Measurements from ENCODE around the gene WASHC4. TPM values are rescaled to one million over a fixed set of nuclear protein-coding genes. Genes with fewer than 3 reads are reported as not detected.
"Not testable (repeated sequence)": the region's sequence is repeated elsewhere in the genome, so short reads cannot be mapped to it uniquely, and the experiment has no call there.

WASHC4 gene
- total RNA-seq, 1 donor from 2014 or later, result 169 TPM

DNA sequence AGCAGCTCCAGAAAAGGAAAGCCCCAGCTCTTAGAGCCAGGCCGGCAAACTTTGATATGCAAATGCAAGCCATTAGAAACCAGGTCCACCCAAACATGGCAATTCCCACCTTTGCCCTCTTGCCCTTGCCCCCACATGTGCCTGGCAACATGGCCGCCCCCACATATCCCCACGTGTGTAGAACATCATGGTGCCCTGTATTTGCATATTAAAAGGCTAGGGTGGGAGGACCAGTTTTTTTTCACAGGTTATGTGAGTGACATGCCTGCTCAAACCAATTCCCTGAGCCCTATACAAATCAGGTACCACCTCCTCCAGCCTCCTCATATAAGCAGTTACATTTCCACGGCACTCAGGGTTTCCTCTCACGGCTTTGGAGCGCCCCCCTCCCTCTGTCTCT is 17.2 kb upstream of the WASHC4 start:
- no peak for DNase-seq (ENCODE audit: low read depth)

GRCh38 chr12:105091476-105092206 is 15.9 kb upstream of the WASHC4 start:
- DNase-seq (ENCODE audit: low read depth), result no peak

DNA sequence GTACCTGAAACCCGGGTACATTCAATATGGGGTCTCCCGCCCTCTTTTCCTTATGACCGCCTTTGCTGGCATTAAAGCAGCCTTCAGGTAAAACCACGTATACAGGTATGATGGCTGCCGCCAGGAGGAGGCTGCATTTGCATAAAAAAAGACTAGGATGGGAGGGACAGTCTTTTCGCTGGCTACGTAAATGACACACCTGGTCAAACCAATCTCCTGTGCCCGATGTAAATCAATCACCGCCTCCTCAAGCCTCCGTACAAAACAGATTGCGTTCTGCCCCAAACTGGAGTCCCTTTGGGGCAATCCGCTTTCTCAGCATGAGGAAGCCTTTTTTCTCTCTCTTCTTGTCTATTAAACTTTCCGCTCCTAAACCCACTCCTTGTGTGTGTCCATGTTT is 15.2 kb upstream of the WASHC4 start:
- DNase-seq (ENCODE audit: low read depth), result no peak

DNA sequence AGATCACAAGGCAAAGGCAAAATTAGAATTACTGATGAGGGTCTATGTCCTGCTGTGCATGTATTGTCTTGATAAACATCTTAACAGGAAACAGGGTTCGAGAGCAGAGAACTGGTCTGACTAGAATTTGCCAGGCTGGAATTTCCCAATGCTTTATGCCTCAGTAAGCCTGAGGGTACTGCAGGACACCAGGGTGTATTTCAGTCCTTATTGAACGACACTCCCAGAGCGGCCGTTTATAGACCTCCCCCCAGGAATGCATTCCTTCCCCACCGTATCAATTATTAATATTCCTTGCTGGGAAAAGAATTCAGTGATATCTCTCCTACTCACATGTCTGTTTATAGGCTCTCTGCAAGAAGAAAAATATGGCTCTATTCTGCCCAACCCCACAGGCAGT is 12.2 kb upstream of the WASHC4 start:
- not testable (repeated sequence) for DNase-seq (ENCODE audit: low read depth)

- no peak for DNase-seq (ENCODE audit: low read depth)
Measured at GRCh38 chr12:105099356-105099755, 8.2 kb upstream of the WASHC4 start.

GRCh38 chr12:105100207-105100985 is 7.1 kb upstream of the WASHC4 start:
- peak; percentile 68 for DNase-seq (ENCODE audit: low read depth)

- DNase-seq (ENCODE audit: low read depth), result peak; percentile 51
Measured at GRCh38 chr12:105100998-105101397, 6.5 kb upstream of the WASHC4 start.

DNA sequence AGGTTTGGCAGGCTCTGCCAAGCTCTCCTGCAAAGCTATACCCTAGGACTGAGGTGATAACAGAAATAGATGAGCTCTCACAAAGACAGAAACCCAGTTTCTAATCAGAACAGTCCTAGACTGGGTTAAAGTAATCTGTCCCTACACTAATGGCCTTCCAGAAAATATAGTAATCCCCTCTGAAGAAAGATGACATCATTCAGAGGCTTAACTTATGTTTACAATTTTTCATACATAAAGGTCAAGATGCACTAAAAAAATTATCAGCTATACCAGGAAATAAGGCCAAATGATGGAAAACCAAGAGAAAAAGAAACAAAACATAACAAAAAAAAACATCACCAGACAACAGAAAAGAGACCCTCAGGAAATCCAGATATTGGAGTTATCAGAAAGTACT is 4.9 kb upstream of the WASHC4 start:
- DNase-seq (ENCODE audit: low read depth), result no peak

DNA sequence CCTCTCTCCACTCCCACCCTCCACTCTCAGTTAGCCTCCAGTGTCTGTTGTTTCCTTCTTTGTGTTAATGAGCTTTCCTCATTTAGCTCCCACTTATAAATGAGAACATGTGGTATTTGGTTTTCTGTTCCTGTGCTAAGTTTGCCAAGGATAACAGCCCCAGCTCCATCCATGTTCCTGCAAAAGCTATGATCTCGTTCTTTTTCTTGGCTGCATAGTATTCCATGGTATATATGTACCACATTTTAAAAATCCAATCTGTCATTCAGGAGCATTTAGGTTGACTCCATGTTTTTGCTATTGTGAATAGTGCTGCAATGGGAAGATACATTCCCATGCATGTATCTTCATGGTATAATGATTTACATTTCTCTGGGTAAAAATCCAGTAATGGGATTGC is 2.8 kb upstream of the WASHC4 start:
- no peak for DNase-seq (ENCODE audit: low read depth)

GRCh38 chr12:105106621-105107020 is 910 bp upstream of the WASHC4 start:
- peak; percentile 33 for DNase-seq (ENCODE audit: low read depth)

GRCh38 chr12:105107171-105107493 is 399 bp upstream of the WASHC4 start:
- DNase-seq (ENCODE audit: low read depth), result peak; percentile 48

DNA sequence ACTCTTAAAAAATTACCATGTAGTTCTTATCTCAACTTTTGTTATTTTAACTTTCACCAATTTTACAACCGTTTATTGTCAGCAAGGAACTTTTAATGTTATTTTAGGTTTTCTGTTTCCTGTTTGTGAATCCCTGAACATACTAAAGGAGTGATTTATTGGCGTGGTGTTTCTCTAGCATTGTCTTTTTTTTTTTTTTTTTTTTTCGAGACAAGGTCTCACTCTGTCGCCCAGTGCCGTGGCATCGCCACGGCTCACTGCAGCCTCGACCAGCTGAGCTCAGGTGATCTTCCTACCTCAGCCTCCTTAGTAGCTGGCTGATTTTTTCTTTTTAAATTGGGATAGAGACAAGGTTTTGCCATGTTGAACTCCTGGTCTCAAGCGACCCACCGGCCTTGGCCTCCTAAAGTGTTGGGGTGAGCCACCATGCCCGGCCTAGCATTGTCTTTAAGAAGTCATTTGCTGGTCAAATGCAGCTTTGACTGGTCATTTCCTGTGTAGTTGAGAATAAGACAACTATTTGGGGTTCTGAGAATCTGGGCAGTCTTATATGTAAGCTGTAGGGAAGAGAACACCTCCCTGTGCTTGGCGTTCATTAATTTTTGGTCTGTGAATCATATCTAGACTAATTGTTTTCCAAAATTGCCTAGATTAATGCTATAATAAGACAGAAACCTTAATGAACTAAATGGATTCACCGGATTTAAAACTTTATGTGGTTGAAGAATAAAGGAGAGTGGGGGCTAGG is 2.1 kb downstream of the WASHC4 start:
- DNase-seq (ENCODE audit: low read depth), result peak; percentile 51

DNA sequence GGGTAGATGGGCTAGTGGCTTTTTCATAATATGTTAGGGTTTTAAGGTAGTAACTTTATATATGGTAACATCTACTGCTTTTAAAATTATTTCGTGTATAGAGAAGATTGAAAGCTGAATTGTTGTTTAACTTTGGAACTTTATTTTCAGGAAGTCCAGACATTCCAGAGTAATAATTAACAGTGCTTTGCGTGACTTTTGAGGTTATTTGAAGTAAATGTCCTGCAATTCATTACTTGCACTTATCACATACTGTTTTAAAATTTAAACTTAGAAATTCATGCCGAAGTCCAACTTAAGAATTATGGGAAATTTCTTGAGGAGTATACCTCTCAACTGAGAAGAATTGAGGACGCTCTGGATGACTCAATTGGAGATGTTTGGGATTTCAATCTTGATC is 3.3 kb downstream of the WASHC4 start:
- DNase-seq (ENCODE audit: low read depth), result peak; percentile 61

DNA sequence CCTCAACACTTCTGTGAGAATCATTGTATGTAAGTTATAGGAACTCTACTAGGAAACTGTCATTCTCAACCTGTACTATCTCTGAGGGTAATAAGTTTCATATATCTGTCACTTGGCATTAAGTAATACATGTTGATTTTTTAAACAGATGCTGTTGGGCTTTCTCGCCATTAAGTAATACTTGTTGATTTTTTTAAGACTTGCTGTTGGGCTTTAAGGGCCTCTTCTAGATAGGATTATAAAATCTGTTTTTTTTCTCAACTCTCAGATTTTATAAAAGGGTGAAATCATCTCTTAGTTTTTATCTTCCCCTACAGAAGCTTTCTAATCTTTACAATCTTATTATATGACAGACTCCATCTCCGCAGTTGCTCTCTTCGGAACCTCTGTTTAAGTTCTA is 5.6 kb downstream of the WASHC4 start:
- DNase-seq (ENCODE audit: low read depth), result no peak

DNA sequence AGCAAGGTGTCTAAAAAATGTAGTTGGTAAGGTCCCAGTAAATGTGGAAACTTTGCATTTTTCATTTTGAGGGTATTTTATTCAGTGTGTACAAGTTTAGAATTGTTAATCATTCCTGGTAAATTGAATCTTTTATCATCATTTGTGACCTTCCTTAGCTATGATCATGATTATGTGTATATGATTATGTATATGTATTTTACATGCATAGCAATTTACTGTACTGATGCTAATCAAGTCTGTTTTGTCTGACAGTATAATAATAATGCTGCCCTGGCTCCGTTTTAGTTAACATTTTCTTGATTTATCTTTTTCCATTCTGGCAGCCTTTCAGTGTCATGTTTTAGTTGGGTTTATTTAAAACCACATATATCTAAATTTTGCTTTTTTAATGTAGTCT is 9.4 kb downstream of the WASHC4 start:
- no peak for DNase-seq (ENCODE audit: low read depth)

GRCh38 chr12:105120551-105120950 is 13.0 kb downstream of the WASHC4 start:
- peak; percentile 26 for DNase-seq (ENCODE audit: low read depth)

DNA sequence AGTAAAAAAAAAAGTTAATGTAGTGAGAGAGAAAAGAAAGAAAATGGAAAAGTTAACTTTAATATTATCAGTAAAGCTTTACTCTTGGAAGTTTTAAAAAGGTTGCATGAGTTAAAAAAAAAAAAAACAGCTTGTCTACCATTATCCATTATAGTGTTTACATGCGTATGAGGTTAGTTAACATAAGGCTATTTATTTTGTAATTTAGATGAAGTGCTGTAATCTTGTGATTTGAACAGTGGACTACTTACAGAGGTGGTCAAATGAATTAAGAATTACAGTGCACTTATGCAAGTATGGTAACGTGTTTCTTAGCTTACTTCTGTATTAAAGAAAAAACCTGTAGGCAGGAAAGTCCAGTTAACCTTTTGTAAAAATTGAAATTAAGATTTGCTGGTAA is 30.7 kb downstream of the WASHC4 start:
- no peak for DNase-seq (ENCODE audit: low read depth)

DNA sequence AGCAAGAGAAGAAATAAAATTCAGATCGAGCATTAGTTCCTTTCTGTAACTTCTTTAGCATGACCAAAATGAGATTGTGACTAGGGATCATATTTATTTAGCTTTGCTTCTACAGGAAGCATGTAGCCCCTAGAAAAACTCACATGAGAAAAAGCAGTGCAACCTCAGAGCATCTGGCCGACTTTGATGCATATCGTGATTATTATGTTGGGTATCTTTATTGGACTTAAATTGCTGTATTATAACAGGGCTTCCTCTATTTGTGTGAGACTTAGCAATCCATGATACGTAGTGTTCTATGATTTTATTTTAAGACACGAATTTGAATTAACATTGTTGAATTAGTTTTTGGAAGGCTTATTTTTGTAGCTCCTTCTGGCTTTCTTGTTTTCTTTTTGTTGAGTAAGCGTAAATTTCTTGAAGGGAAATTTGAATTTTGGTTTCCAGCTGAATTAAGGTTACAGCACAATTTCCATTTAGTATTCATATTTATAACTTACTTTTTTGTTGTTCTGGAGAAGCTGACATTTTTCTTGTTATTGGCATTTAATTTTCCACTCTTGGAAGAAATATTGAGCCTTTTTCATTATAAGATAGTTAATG is 33.9 kb downstream of the WASHC4 start:
- no peak for DNase-seq (ENCODE audit: low read depth)

DNA sequence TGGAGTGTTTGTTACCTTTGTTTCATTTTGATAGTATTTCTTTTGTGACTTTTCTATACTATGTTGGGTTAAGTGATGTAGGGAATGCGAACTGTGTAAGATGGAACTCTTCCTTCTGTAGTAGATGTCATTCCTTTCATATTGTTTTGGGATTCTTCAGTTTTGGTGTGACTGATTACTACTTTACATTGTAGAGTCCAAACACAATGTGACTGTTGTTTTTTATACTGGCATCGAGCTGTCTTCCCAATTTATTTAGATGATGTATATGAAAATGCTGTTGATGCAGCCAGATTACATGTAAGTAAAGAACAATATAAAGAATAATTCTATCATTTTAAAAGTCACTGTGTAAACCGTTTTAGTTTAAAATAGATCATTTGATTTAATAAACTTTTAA is 34.7 kb downstream of the WASHC4 start:
- no peak for DNase-seq (ENCODE audit: low read depth)

GRCh38 chr12:105156260-105156659 is 48.7 kb downstream of the WASHC4 start:
- no peak for DNase-seq (ENCODE audit: low read depth)

DNA sequence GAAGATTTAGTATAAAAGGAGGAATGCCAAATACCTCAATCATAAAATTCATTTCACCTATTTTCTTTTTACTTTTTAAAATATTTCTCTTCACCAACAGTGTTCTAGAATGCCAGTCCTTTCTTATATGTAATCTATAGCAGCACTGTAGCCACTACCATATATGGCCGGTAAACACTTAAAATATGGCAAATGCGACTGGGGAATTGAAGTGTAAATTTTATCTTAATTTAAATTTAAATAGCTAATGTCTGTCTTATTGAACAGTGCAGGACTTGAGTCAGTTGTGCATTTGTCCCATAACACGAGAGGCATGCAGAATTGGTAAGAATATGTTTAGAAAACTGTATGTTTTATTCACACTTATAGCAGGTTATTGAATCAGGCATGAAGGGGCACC is 50.1 kb downstream of the WASHC4 start:
- DNase-seq (ENCODE audit: low read depth), result no peak

DNA sequence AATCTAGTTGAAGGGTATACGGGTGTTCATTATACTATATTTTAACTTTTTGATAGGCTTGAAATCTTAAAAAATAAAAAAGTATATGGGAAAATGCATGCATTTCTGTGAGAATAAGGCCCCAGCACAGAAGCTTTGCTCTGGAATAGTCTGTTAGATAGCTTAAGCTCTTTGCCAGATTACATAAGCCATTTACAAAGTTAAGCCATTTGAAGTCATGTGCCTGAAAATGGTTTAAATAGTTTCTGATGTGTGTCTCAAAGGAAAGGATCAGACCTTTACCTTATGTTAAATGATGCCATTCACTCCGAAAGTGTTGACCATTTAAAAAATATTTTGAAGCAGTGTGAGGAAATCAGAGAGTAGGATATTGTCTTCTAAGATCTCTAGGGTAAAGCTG is 51.3 kb downstream of the WASHC4 start:
- DNase-seq (ENCODE audit: low read depth), result no peak

All from renal cortical epithelial cell (primary cell).